HEK293T (cell line): Measurements from ENCODE around the gene VAV2.

ENCODE experiments used
- CTCF ChIA-PET: fragments of 350-600 bp; formaldehyde crosslinking; extraction: SDS; loops from one replicate; lab custom pipeline; 2021; ENCODE audit warnings: antibody characterized with exemption, inconsistent platforms; lab: Yijun Ruan, JAX
- POLR2A ChIA-PET: fragments of 350-600 bp; formaldehyde crosslinking; extraction: SDS; loops from one replicate; lab custom pipeline; 2020; ENCODE audit warnings: antibody characterized with exemption, inconsistent platforms; lab: Yijun Ruan, JAX
- DNase-seq: peaks from one replicate; pipeline ENCODE4 v3.0.0; 2012; ENCODE audit warnings: mixed read lengths; ENCODE audit errors: extremely low spot score
- ARNT ChIP-seq: fragments of 450-650 bp; IDR thresholded peaks from 2 replicates; pipeline ENCODE4 v1.6.1; 2017; ENCODE audit warnings: mild to moderate bottlenecking
- BHLHE40 ChIP-seq: fragments of 450-650 bp; IDR thresholded peaks from 2 replicates; pipeline ENCODE4 v1.6.1; 2016; ENCODE audit warnings: mild to moderate bottlenecking, moderate library complexity, borderline replicate concordance
- CTBP1 ChIP-seq: fragments of 450-650 bp; IDR thresholded peaks from 2 replicates; pipeline ENCODE4 v1.6.1; 2016; ENCODE audit warnings: borderline replicate concordance
- ELF4 ChIP-seq: fragments of 450-650 bp; IDR thresholded peaks from 2 replicates; pipeline ENCODE4 v1.6.1; 2017; ENCODE audit warnings: antibody characterized with exemption
- FOXA1 ChIP-seq: fragments of 450-650 bp; IDR thresholded peaks from 2 replicates; pipeline ENCODE4 v1.6.1; 2016; ENCODE audit warnings: mild to moderate bottlenecking
- FOXK2 ChIP-seq: fragments of 450-650 bp; IDR thresholded peaks from 2 replicates; pipeline ENCODE4 v1.6.1; 2016; ENCODE audit warnings: mild to moderate bottlenecking
- FOXM1 ChIP-seq: fragments of 450-650 bp; IDR thresholded peaks from 2 replicates; pipeline ENCODE4 v1.6.1; 2017; ENCODE audit warnings: mild to moderate bottlenecking, borderline replicate concordance
- HDGF ChIP-seq: fragments of 450-650 bp; IDR thresholded peaks from 2 replicates; pipeline ENCODE4 v1.6.1; 2017; ENCODE audit warnings: antibody characterized with exemption, borderline replicate concordance
- L3MBTL2 ChIP-seq: fragments of 450-650 bp; conservative IDR thresholded peaks from 2 replicates; pipeline ENCODE4 v1.6.1; 2016; ENCODE audit warnings: mild to moderate bottlenecking
- LEF1 ChIP-seq: fragments of 450-650 bp; IDR thresholded peaks from 2 replicates; pipeline ENCODE4 v1.6.1; 2017; ENCODE audit warnings: mild to moderate bottlenecking, borderline replicate concordance
- NFRKB ChIP-seq: fragments of 450-650 bp; IDR thresholded peaks from 2 replicates; pipeline ENCODE4 v1.6.1; 2016; ENCODE audit warnings: mild to moderate bottlenecking, moderate library complexity
- SP1 ChIP-seq: fragments of 450-650 bp; IDR thresholded peaks from 2 replicates; pipeline ENCODE4 v1.6.1; 2017
- SUZ12 ChIP-seq: fragments of 450-650 bp; IDR thresholded peaks from 2 replicates; pipeline ENCODE4 v1.6.1; 2016; ENCODE audit warnings: mild to moderate bottlenecking
- TARDBP ChIP-seq: fragments of 450-650 bp; IDR thresholded peaks from 2 replicates; pipeline ENCODE4 v1.6.1; 2016
- ZNF384 ChIP-seq: fragments of 450-650 bp; IDR thresholded peaks from 2 replicates; pipeline ENCODE4 v1.6.1; 2016
- TF ChIP-seq, protein P1 (sequence below): fragments of 450-650 bp; IDR thresholded peaks from 2 replicates; pipeline ENCODE4 v1.6.1; 2016

VAV2 gene

DNA sequence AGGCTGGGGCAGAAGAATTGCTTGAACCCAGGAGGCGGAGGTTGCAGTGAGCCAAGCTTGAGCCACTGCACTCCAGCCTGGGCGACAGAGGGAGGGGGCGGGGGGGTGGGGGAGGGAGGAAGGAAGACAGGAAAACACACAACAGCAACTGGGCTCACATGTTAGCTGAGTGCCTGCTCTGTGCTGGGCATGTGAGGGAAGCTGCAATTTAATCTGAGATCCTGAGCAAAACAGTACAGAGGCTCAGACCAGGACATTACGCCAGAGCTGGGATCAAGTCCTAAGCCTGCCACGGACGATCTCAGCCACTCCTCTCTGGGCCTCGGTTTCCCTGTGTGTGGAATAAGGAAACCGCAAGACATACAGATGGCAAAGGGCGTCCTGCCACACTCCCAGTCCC lies 119.1 kb downstream of the VAV2 start:
- ChIA-PET CTCF (interaction anchor here (1.2 kb wide), 1 partner anchor 10 kb away, joined by 3 read pairs; no protein-coding TSS in a partner anchor), POLR2A (no interaction called here)
- TF ChIP-seq FOXA1 (no peak), ARNT (no peak), ZNF384 (no peak), SP1 (no peak), FOXM1 (no peak), ELF4 (no peak), BHLHE40 (no peak), LEF1 (no peak), SUZ12 (no peak), TARDBP (no peak), FOXK2 (no peak), CTBP1 (no peak), L3MBTL2 (no peak), NFRKB (no peak)
- TF ChIP-seq, protein P1, sequence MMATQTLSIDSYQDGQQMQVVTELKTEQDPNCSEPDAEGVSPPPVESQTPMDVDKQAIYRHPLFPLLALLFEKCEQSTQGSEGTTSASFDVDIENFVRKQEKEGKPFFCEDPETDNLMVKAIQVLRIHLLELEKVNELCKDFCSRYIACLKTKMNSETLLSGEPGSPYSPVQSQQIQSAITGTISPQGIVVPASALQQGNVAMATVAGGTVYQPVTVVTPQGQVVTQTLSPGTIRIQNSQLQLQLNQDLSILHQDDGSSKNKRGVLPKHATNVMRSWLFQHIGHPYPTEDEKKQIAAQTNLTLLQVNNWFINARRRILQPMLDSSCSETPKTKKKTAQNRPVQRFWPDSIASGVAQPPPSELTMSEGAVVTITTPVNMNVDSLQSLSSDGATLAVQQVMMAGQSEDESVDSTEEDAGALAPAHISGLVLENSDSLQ = no peak
- no peak for DNase-seq

DNA sequence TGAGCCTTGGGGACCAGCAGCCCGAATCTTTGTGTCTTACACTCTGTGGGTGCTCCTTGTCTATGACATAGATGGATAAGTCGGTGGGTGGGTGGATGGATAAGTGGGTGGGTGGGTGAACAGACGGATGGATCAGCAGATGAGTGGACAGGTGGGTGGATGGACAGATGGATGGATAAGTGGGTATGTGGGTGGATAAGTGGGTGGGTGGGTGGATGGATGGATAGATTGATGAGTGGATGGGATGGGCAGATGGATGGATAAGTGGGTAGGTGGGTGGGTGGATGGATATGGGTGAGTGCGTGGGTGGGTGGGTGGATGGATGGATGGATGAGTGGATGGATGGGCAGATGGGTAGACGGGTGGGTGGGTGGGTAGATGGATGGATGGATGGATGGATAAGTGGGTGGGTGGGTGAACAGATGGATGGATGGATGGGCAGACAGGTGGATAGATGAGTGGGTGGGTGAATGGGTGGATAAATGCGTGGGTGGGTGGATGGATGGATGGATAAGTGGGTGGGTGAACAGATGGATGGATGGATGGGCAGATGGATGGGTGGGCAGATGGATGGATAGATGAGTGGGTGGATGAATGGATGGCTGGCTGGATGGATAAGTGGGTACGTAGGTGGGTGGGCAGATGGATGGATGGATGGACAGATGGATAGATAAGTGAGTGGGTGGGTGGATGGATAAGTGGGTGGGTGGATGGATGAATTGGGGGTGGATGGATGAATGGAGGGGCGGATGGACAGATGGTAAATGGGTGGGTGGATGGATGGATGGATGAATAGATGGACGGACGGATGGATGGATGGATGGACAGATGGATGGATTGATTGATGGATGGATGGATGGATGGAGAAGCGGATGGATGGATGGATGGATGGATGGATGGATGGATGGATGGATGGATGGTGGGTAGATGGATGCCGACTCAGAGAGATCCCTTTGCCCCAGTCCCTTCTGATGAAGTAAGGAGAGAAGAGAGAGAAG lies 121.2 kb downstream of the VAV2 start:
- POLR2A ChIA-PET = no interaction called here
- no peak for DNase-seq
- CTCF ChIA-PET = no interaction called here
- TF ChIP-seq SUZ12 (no peak), HDGF (no peak), BHLHE40 (no peak), FOXA1 (no peak), TARDBP (no peak), L3MBTL2 (no peak), CTBP1 (no peak), FOXM1 (no peak), ZNF384 (no peak), LEF1 (no peak), FOXK2 (no peak), ARNT (no peak), NFRKB (no peak), ELF4 (no peak), SP1 (no peak)
- TF ChIP-seq, protein P1 = no peak

DNA sequence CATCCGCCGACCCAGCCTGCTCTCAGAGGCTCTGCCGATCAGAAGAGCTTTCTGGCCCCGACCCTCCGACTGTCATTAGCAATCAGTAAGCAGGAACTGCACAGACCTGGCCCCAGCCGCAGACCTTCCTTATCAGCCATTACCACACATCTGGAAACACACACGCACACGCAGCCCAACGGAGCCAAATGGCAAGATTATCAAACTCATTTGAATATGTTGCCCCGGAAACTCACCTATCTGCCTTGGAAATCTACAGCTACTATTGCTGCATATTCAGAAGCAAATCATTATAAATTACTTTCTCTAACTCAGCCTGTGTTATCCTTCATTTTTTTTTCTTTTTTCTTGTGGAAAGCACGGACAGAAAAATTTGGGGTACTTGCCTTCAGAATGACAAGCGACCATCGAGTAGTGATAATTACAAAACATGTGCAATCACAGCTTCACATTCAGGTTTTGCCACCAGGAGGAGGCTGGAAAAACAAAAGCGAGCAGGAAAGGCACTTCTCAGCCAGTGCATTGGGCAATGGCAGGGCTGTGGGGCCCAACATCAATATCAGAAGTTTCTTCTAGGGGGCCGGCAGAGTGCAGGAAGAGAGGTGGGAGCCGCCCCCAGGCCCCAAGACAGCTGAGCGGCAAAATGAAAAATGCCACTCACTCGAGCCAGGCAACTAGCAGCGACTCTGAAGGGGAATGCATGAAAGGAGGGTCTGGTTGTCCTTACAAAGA lies 122.3 kb downstream of the VAV2 start:
- POLR2A ChIA-PET = no interaction called here
- no peak for DNase-seq
- CTCF ChIA-PET = interaction anchor here (0.6 kb wide), 1 partner anchor 607 kb away, joined by 3 read pairs; no protein-coding TSS in a partner anchor
- TF ChIP-seq LEF1 (no peak), SP1 (no peak), FOXK2 (no peak), BHLHE40 (no peak), ZNF384 (no peak), SUZ12 (no peak), CTBP1 (no peak), L3MBTL2 (no peak)
- TF ChIP-seq, protein P1 = no peak

DNA sequence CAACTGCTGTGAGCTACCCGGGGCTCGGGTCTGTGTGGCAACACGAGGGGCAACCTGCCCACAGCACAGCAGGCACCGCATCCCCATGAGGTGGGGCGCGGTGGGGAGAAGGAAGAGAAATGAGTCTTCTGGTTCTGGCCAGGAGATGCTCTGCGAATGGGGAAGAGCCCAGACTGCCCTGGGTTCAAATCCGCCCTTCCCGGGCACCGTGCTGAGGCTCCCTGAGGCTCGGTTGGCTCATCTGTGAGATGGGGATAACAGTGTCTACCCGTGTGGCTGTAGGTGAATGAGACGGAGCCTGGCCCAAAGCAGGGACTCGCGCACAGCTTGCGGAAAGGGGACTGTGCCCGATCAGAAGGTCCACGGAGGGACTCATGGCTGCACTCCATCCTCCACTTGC lies 123.9 kb downstream of the VAV2 start:
- DNase-seq = no peak
- TF ChIP-seq FOXM1 = no peak
- TF ChIP-seq SP1 = no peak
- TF ChIP-seq BHLHE40 = no peak
- TF ChIP-seq TARDBP = no peak
- no peak for TF ChIP-seq ELF4
- TF ChIP-seq FOXA1 = no peak
- TF ChIP-seq, protein P1 = no peak
- TF ChIP-seq NFRKB = no peak
- no peak for TF ChIP-seq ZNF384
- CTCF ChIA-PET = no interaction called here
- POLR2A ChIA-PET = no interaction called here

DNA sequence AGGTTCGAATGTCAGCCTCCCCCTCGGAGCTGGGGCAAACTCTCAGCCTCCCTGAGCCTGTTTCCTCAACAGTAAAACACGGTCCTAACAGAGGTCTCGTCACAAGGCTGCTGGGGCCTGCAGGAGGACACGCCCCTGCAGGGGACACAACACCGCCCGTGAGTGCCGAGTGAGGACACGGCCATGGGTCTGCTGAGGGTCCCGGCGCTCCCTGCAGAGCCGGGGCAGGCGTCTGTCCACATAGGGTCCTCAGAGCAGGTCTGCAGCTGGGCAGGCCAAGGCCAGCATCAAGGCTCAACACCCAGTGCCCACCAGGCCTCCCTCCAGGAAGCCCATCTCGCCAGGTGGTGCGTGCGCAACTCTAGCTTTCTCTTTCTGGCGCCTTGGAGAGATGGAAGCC lies 125.2 kb downstream of the VAV2 start:
- ChIA-PET CTCF (no interaction called here), POLR2A (no interaction called here)
- no peak for DNase-seq
- no peak for TF ChIP-seq TARDBP
- TF ChIP-seq FOXK2 = no peak
- no peak for TF ChIP-seq SP1
- no peak for TF ChIP-seq ARNT
- TF ChIP-seq ELF4 = no peak
- no peak for TF ChIP-seq BHLHE40
- TF ChIP-seq FOXA1 = no peak
- no peak for TF ChIP-seq SUZ12
- TF ChIP-seq ZNF384 = no peak
